GM12878 (cell line): Measurements from ENCODE around the gene SMARCE1. TPM values are rescaled to one million over a fixed set of nuclear protein-coding genes. Genes with fewer than 3 reads are reported as not detected.

Source experiments
- ATAC-seq: fragments of 200-7000 bp; cut with Tn5 transposase; 3 replicates; pipeline ENCODE4 v1.9.1; 2020; ENCODE audit warnings: mild to moderate bottlenecking, moderate library complexity
- BruUV-seq: library from RNA; stranded (reverse); fragments of 400-500 nt; replicated peaks from 2 replicates; lab custom pipeline; 2021; lab: Mats Ljungman, UMichigan
- CTCF ChIA-PET: fragments of 300-600 bp; sonication (Branson Sonifier 250); formaldehyde crosslinking; extraction: SDS; loops from one replicate; lab custom pipeline; 2021; ENCODE audit warnings: inconsistent platforms; lab: Yijun Ruan, JAX
- POLR2A ChIA-PET: fragments of 350-600 bp; formaldehyde crosslinking; extraction: SDS; loops from one replicate; lab custom pipeline; 2021; ENCODE audit warnings: inconsistent platforms; lab: Charles Lee
- RAD21 ChIA-PET: fragments of 300-600 bp; sonication (Branson Sonifier 250); formaldehyde crosslinking; loops from one replicate; lab custom pipeline; 2023; ENCODE audit warnings: antibody characterized with exemption; ENCODE audit not compliant: unreplicated experiment; lab: Charles Lee
- SMC1A ChIA-PET: fragments of 300-600 bp; sonication (Branson Sonifier 250); formaldehyde crosslinking; loops from one replicate; lab custom pipeline; 2023; ENCODE audit not compliant: unreplicated experiment, uncharacterized antibody; lab: Charles Lee
- DNase-seq: peaks from one replicate; pipeline ENCODE4 v3.0.0-alpha.2; 2011; ENCODE audit warnings: low read depth, low spot score
- FAIRE-seq: peaks from 3 replicates; lab custom pipeline; 2011; peaks lifted over from hg19 to GRCh38; lab: Jason Lieb, UNC
- H2AFZ ChIP-seq: 2 replicates; pipeline ENCODE4 v1.6.0; 2011; ENCODE audit warnings: low read depth, low read length, control low read depth; ENCODE audit not compliant: control insufficient read depth
- H3K27ac ChIP-seq: 2 replicates; pipeline ENCODE4 v1.5.1; 2011; ENCODE audit warnings: control low read depth; ENCODE audit not compliant: control insufficient read depth, insufficient read depth
- H3K27me3 ChIP-seq, 2 experiments: replicated peaks in 1 of 2; 2 replicates each; pipeline versions ENCODE4 v1.6.0 to v1.6.1; 2011; ENCODE audit warnings: low read length in 1 of 2; ENCODE audit not compliant: control insufficient read depth in 2 of 2, insufficient read depth in 2 of 2
- H3K36me3 ChIP-seq, 2 experiments: 2 replicates each; pipeline ENCODE4 v1.5.1; 2011; ENCODE audit warnings: low read length in 1 of 2; ENCODE audit not compliant: control insufficient read depth in 2 of 2, insufficient read depth in 2 of 2
- H3K4me1 ChIP-seq: 2 replicates; pipeline ENCODE4 v1.6.1; 2011; ENCODE audit warnings: mild to moderate bottlenecking, low read length, moderate library complexity, mixed read lengths; ENCODE audit not compliant: control insufficient read depth, insufficient read depth
- H3K4me2 ChIP-seq: 2 replicates; pipeline ENCODE4 v1.6.0; 2011; ENCODE audit warnings: control low read depth; ENCODE audit not compliant: control insufficient read depth, insufficient read depth
- H3K4me3 ChIP-seq: fragments of 200-600 bp; sonication (generic); 2 replicates; pipeline ENCODE4 v1.5.1; 2016
- H3K79me2 ChIP-seq: 2 replicates; pipeline ENCODE4 v1.6.0; 2011; ENCODE audit warnings: low read length; ENCODE audit not compliant: control insufficient read depth, insufficient read depth
- H3K9ac ChIP-seq: 2 replicates; pipeline ENCODE4 v1.8.0; 2011; ENCODE audit warnings: low read length, control low read depth, mixed read lengths; ENCODE audit not compliant: control insufficient read depth, insufficient read depth
- H3K9me3 ChIP-seq: replicated peaks from 3 replicates; pipeline ENCODE4 v1.5.1; 2011; ENCODE audit warnings: mild to moderate bottlenecking, low read length; ENCODE audit not compliant: control insufficient read depth, insufficient read depth
- H4K20me1 ChIP-seq: 2 replicates; pipeline ENCODE4 v1.6.0; 2011; ENCODE audit not compliant: control insufficient read depth, insufficient read depth
- BCL3 ChIP-seq: IDR thresholded peaks from 2 replicates; pipeline ENCODE4 v1.6.1; 2011; ENCODE audit warnings: borderline replicate concordance, low read depth, mild to moderate bottlenecking, moderate library complexity, low read length; ENCODE audit not compliant: insufficient read depth, poor library complexity, severe bottlenecking
- BMI1 ChIP-seq: fragments of 450-650 bp; IDR thresholded peaks from 2 replicates; pipeline ENCODE4 v1.6.1; 2016; ENCODE audit warnings: mild to moderate bottlenecking, moderate library complexity, borderline replicate concordance
- BRCA1 ChIP-seq: IDR thresholded peaks from 2 replicates; pipeline ENCODE4 v1.6.1; 2011; ENCODE audit warnings: low read depth, low read length, improper control_type of control experiment
- CUX1 ChIP-seq: IDR thresholded peaks from 2 replicates; pipeline ENCODE4 v1.6.1; 2012; ENCODE audit warnings: improper control_type of control experiment, low read depth, low read length; ENCODE audit not compliant: insufficient replicate concordance
- DPF2 ChIP-seq: fragments of 450-650 bp; IDR thresholded peaks from 2 replicates; pipeline ENCODE4 v1.6.1; 2017; ENCODE audit warnings: mild to moderate bottlenecking
- JUND ChIP-seq: IDR thresholded peaks from 2 replicates; pipeline ENCODE4 v1.6.1; 2012; ENCODE audit warnings: low read depth, mild to moderate bottlenecking, low read length, improper control_type of control experiment, moderate library complexity
- KLF5 ChIP-seq: fragments of 450-650 bp; IDR thresholded peaks from 2 replicates; pipeline ENCODE4 v1.6.1; 2014; ENCODE audit warnings: mild to moderate bottlenecking; ENCODE audit not compliant: partially characterized antibody
- LARP7 ChIP-seq: fragments of 450-650 bp; IDR thresholded peaks from 2 replicates; pipeline ENCODE4 v1.6.1; 2017; ENCODE audit warnings: mild to moderate bottlenecking
- PRDM15 ChIP-seq: fragments of 450-650 bp; formaldehyde crosslinking; IDR thresholded peaks from 2 replicates; pipeline ENCODE4 v1.4.0; 2020; ENCODE audit warnings: mild to moderate bottlenecking, moderate library complexity
- RCOR1 ChIP-seq: conservative IDR thresholded peaks from 2 replicates; pipeline ENCODE4 v1.6.1; 2012; ENCODE audit warnings: low read depth, low read length, improper control_type of control experiment
- SIX5 ChIP-seq: IDR thresholded peaks from 2 replicates; pipeline ENCODE4 v1.6.1; 2011; ENCODE audit warnings: mild to moderate bottlenecking, low read depth, low read length, moderate library complexity; ENCODE audit not compliant: severe bottlenecking
- SMAD1 ChIP-seq: fragments of 450-650 bp; IDR thresholded peaks from 2 replicates; pipeline ENCODE4 v1.6.1; 2018; ENCODE audit warnings: mild to moderate bottlenecking, low read depth; ENCODE audit not compliant: partially characterized antibody
- SREBF2 ChIP-seq: IDR thresholded peaks from 2 replicates; pipeline ENCODE4 v1.6.1; 2012; ENCODE audit warnings: mild to moderate bottlenecking, low read length
- STAT1 ChIP-seq: fragments of 450-650 bp; conservative IDR thresholded peaks from 2 replicates; pipeline ENCODE4 v1.6.1; 2014; ENCODE audit warnings: antibody characterized with exemption, mild to moderate bottlenecking
- WGBS: methylation state at CpG from one replicate; pipeline ENCODE4 v1.1.6; 2016; ENCODE audit warnings: low lambda C conversion rate; ENCODE audit not compliant: insufficient replicate concordance, insufficient coverage; ENCODE audit errors: missing lambda C conversion rate; 5-methylcytosine and 5-hydroxymethylcytosine counted together
- in situ Hi-C: fragments of 300-500 bp; cut with MboI; formaldehyde crosslinking; loops from 9 replicates; pipeline ENCODE4 v1.14.3; 2018; ENCODE audit warnings: mixed read lengths
- intact Hi-C: fragments of 100-400 bp; cut with micrococcal nuclease; formaldehyde crosslinking; loops from one replicate; pipeline ENCODE4 v1.14.2; 2022; ENCODE audit not compliant: unreplicated experiment
- polyA plus RNA-seq, 11 experiments: library from polyadenylated mRNA; depleted of rRNA in 4 of 11; unstranded in 6 of 11; stranded (reverse) in 5 of 11; fragments of >200 nt; fragmentation: Nextera tagmentation in 4 of 11; fragmentation: Illumina TruSeq in 1 of 11; extraction: Ambion mirVana in 4 of 11; extraction: Trizol in 1 of 11; gene quantifications; 1 replicate in 1 of 11; 2 replicates in 10 of 11; pipeline versions ENCODE4 v1.2.1 to v1.2.3, GENCODE V29; 2011 to 2016; ENCODE audit warnings: inconsistent platforms in 2 of 11, missing spikeins in 2 of 11, low read depth in 1 of 11
- total RNA-seq, 4 experiments: library from RNA; depleted of rRNA in 3 of 4; stranded (reverse); fragments of >200 nt in 3 of 4; fragmentation: Illumina TruSeq in 1 of 4; extraction: Trizol in 1 of 4; gene quantifications; 2 replicates each; pipeline versions ENCODE4 v1.2.1 to v1.2.3, GENCODE V29; 2013 to 2021

The SMARCE1 gene
- total and polyA plus RNA-seq, 10 of the 15 experiments (the other 5 are each of a cell fraction or from before 2014, with no cell fraction given): 87.9 to 191 (median 132) TPM

- TF ChIP-seq PRDM15: no peak
- no peak for TF ChIP-seq CUX1
Observed at GRCh38 chr17:40687106-40687505, 39.5 kb upstream of the SMARCE1 start (continued).

- intact Hi-C loops (no loop called here), in situ Hi-C loops (no loop called here)
- Histone ChIP-seq H2AFZ (no peak overlapping the region), H3K79me2 (no peaks in the 10 kb centered on the region), H3K4me3 (no peak overlapping the region), H3K4me2 (no peak overlapping the region), H3K27me3 (0 out of 4 replicates have a peak, but pooled peaks cover 0 to 4% of the 10 kb centered on the region in 2 experiments), H4K20me1 (no peaks in the 10 kb centered on the region), H3K27ac (no peak overlapping the region), H3K4me1 (no peaks in the 10 kb centered on the region), H3K9me3 (no peaks in the 10 kb centered on the region), H3K36me3 (no peaks in the 10 kb centered on the region), H3K9ac (no peak overlapping the region)
- ChIA-PET CTCF (no interaction called here), POLR2A (no interaction called here), SMC1A (interaction anchor here (0.9 to 9.3 kb wide), 5 partner anchors 8 to 105 kb away, joined by 3 to 58 read pairs (median 3); partner anchors contain the start of gene KRT24), RAD21 (no interaction called here)
- BruUV-seq: no TSS peak
- DNase-seq (no peak), ATAC-seq (no peak), FAIRE-seq (no peak)
- WGBS: 29% methylated on average over 4 of the region's 4 CpGs
- no peak for TF ChIP-seq SIX5
- TF ChIP-seq JUND: no peak
- TF ChIP-seq SREBF2: no peak
- no peak for TF ChIP-seq DPF2
- no peak for TF ChIP-seq BCL3
- TF ChIP-seq STAT1: no peak
- TF ChIP-seq BRCA1: no peak
- no peak for TF ChIP-seq BMI1
- TF ChIP-seq LARP7: no peak
- no peak for TF ChIP-seq KLF5
- no peak for TF ChIP-seq SMAD1
- no peak for TF ChIP-seq RCOR1
Observed at GRCh38 chr17:40686192-40686591, 38.6 kb upstream of the SMARCE1 start.
